ENCODE results near the gene PSMB5.

Gene PSMB5

GRCh38 chr14:23023795-23024152, 10.9 kb downstream of the PSMB5 start:
- no peak overlapping the region for H3K4me3 ChIP-seq (ENCODE audit: low read depth, low read length)
- no peak for TF ChIP-seq CTCF (IDR thresholded peaks at IDR 0.05; ENCODE audit: insufficient read depth, low read depth, low read length, missing control alignments)
- no peak for DNase-seq (ENCODE audit: low read depth)

- no peak overlapping the region for H3K4me3 ChIP-seq (ENCODE audit: low read depth, low read length)
- no peak for DNase-seq (ENCODE audit: low read depth)
- TF ChIP-seq CTCF (IDR thresholded peaks at IDR 0.05; ENCODE audit: insufficient read depth, low read depth, low read length, missing control alignments), result no peak
Measured at GRCh38 chr14:23023022-23023794, 11.5 kb downstream of the PSMB5 start.

GRCh38 chr14:23021889-23022442, 12.7 kb downstream of the PSMB5 start:
- H3K4me3 ChIP-seq (ENCODE audit: low read depth, low read length), result no peak overlapping the region
- no peak for TF ChIP-seq CTCF (IDR thresholded peaks at IDR 0.05; ENCODE audit: insufficient read depth, low read depth, low read length, missing control alignments)
- no peak for DNase-seq (ENCODE audit: low read depth)

GRCh38 chr14:23021434-23021833, 13.3 kb downstream of the PSMB5 start:
- TF ChIP-seq CTCF (IDR thresholded peaks at IDR 0.05; ENCODE audit: insufficient read depth, low read depth, low read length, missing control alignments), result no peak
- DNase-seq (ENCODE audit: low read depth), result no peak

GRCh38 chr14:23020143-23021128, 14.3 kb downstream of the PSMB5 start:
- H3K4me3 ChIP-seq (ENCODE audit: low read depth, low read length), result no peak overlapping the region
- DNase-seq (ENCODE audit: low read depth), result no peak
- no peak for TF ChIP-seq CTCF (IDR thresholded peaks at IDR 0.05; ENCODE audit: insufficient read depth, low read depth, low read length, missing control alignments)

More at GRCh38 chr14:23021434-23021833, 13.3 kb downstream of the PSMB5 start:
- no peak overlapping the region for H3K4me3 ChIP-seq (ENCODE audit: low read depth, low read length)

GRCh38 chr14:23018107-23018506, 16.6 kb downstream of the PSMB5 start:
- no peak for DNase-seq (ENCODE audit: low read depth)
- H3K4me3 ChIP-seq (ENCODE audit: low read depth, low read length), result no peak overlapping the region
- TF ChIP-seq CTCF (IDR thresholded peaks at IDR 0.05; ENCODE audit: insufficient read depth, low read depth, low read length, missing control alignments), result no peak
